OCI-LY1 (cell line): ENCODE data around the gene SLIT3.

ENCODE experiments used
- H2AFZ ChIP-seq: fragments of 200-600 bp; sonication (generic), shearing (Covaris generic); 2 replicates; pipeline ENCODE4 v1.6.0; 2014; ENCODE audit warnings: antibody characterized with exemption, mild to moderate bottlenecking, low read length
- H3F3A ChIP-seq: fragments of 200-600 bp; sonication (generic), shearing (Covaris generic); 2 replicates; pipeline ENCODE4 v1.6.0; 2014; ENCODE audit warnings: mild to moderate bottlenecking, antibody characterized with exemption, low read length, moderate library complexity; ENCODE audit not compliant: insufficient read depth
- H3K27ac ChIP-seq: fragments of 200-600 bp; sonication (generic); 2 replicates; pipeline ENCODE4 v1.5.1; 2014; ENCODE audit warnings: low read length, mixed run types, mild to moderate bottlenecking, low read depth; ENCODE audit not compliant: poor library complexity, severe bottlenecking
- H3K27me3 ChIP-seq: fragments of 200-600 bp; sonication (generic); 2 replicates; pipeline ENCODE4 v1.6.0; 2014; ENCODE audit warnings: antibody characterized with exemption, mild to moderate bottlenecking, low read length, moderate library complexity; ENCODE audit not compliant: insufficient read depth
- H3K36me3 ChIP-seq: fragments of 200-600 bp; sonication (generic); 2 replicates; pipeline ENCODE4 v1.6.1; 2014; ENCODE audit warnings: mild to moderate bottlenecking, antibody characterized with exemption, low read length, moderate library complexity, mixed read lengths; ENCODE audit not compliant: insufficient read depth
- H3K4me1 ChIP-seq: fragments of 200-600 bp; sonication (generic); 2 replicates; pipeline ENCODE4 v1.5.1; 2014; ENCODE audit warnings: mild to moderate bottlenecking, low read length, moderate library complexity; ENCODE audit not compliant: insufficient read depth, severe bottlenecking
- H3K4me2 ChIP-seq: fragments of 200-600 bp; sonication (generic), shearing (Covaris generic); 2 replicates; pipeline ENCODE4 v1.6.1; 2014; ENCODE audit warnings: low read length
- H3K4me3 ChIP-seq: fragments of 200-600 bp; sonication (generic); 2 replicates; pipeline ENCODE4 v1.5.1; 2014; ENCODE audit warnings: low read length, low read depth, mild to moderate bottlenecking, mixed read lengths; ENCODE audit not compliant: poor library complexity, severe bottlenecking
- H3K79me2 ChIP-seq: fragments of 200-600 bp; shearing (Covaris generic); 2 replicates; pipeline ENCODE4 v1.6.1; 2016; ENCODE audit warnings: mixed run types, low read length, mixed read lengths; ENCODE audit not compliant: insufficient read depth
- H3K9ac ChIP-seq: fragments of 200-600 bp; sonication (generic), shearing (Covaris generic); 2 replicates; pipeline ENCODE4 v1.6.1; 2014; ENCODE audit warnings: mild to moderate bottlenecking, low read length, mixed read lengths
- H3K9me2 ChIP-seq: fragments of 200-600 bp; sonication (generic), shearing (Covaris generic); 2 replicates; pipeline ENCODE4 v1.6.1; 2014; ENCODE audit warnings: low read depth, mild to moderate bottlenecking, low read length, mixed read lengths
- H3K9me3 ChIP-seq: fragments of 200-600 bp; shearing (Covaris generic); 2 replicates; pipeline ENCODE4 v1.6.1; 2014; ENCODE audit warnings: low read length, mixed read lengths
- H4K20me1 ChIP-seq: fragments of 200-600 bp; sonication (generic), shearing (Covaris generic); 2 replicates; pipeline ENCODE4 v1.6.0; 2016; ENCODE audit warnings: mild to moderate bottlenecking, low read length; ENCODE audit not compliant: insufficient read depth
- CTCF ChIP-seq: fragments of 200-600 bp; sonication (generic), shearing (Covaris generic); IDR thresholded peaks from 2 replicates; pipeline ENCODE4 v1.5.1; 2017; ENCODE audit warnings: mild to moderate bottlenecking, antibody characterized with exemption, low read length, moderate library complexity, mixed read lengths
- EZH2 ChIP-seq: fragments of 200-600 bp; sonication (generic), shearing (Covaris generic); IDR thresholded peaks from 2 replicates; pipeline ENCODE4 v1.8.0; 2017; ENCODE audit warnings: borderline replicate concordance, mixed run types, mild to moderate bottlenecking, antibody characterized with exemption, low read length, moderate library complexity, mixed read lengths

SLIT3 gene

GRCh38 chr5:169339869-169340268 is 38.9 kb upstream of the SLIT3 start:
- no peak overlapping the region for H3K4me2 ChIP-seq
- no peaks in the 10 kb centered on the region for H4K20me1 ChIP-seq
- H3K9ac ChIP-seq = no peak overlapping the region
- TF ChIP-seq CTCF = no peak
- TF ChIP-seq EZH2 = no peak
- H3K4me1 ChIP-seq = no peaks in the 10 kb centered on the region
- no peaks in the 10 kb centered on the region for H3F3A ChIP-seq
- no peaks in the 10 kb centered on the region for H3K79me2 ChIP-seq
- no peak overlapping the region for H2AFZ ChIP-seq
- no peaks in the 10 kb centered on the region for H3K9me2 ChIP-seq
- H3K27ac ChIP-seq = no peak overlapping the region
- no peaks in the 10 kb centered on the region for H3K36me3 ChIP-seq
- no peaks in the 10 kb centered on the region for H3K9me3 ChIP-seq
- H3K4me3 ChIP-seq = no peak overlapping the region
- H3K27me3 ChIP-seq = no peaks in the 10 kb centered on the region

- no peaks in the 10 kb centered on the region for H3K4me1 ChIP-seq
- TF ChIP-seq CTCF (no peak), EZH2 (no peak)
- no peaks in the 10 kb centered on the region for H4K20me1 ChIP-seq
- no peaks in the 10 kb centered on the region for H3K9me3 ChIP-seq
- no peaks in the 10 kb centered on the region for H3K36me3 ChIP-seq
- H3K79me2 ChIP-seq = no peaks in the 10 kb centered on the region
- no peak overlapping the region for H3K4me3 ChIP-seq
- H3K9me2 ChIP-seq = no peaks in the 10 kb centered on the region
- H3K9ac ChIP-seq = no peak overlapping the region
- no peak overlapping the region for H3K27ac ChIP-seq
- no peak overlapping the region for H3K4me2 ChIP-seq
- H3K27me3 ChIP-seq = no peaks in the 10 kb centered on the region
- no peaks in the 10 kb centered on the region for H3F3A ChIP-seq
- H2AFZ ChIP-seq = no peak overlapping the region
Observed at GRCh38 chr5:169336242-169336641, 35.3 kb upstream of the SLIT3 start.

GRCh38 chr5:169335806-169336205 is 34.9 kb upstream of the SLIT3 start:
- Histone ChIP-seq H3K79me2 (no peaks in the 10 kb centered on the region), H3K9me3 (no peaks in the 10 kb centered on the region), H3K27me3 (no peaks in the 10 kb centered on the region), H3K36me3 (no peaks in the 10 kb centered on the region), H3K4me2 (no peak overlapping the region), H3K4me3 (no peak overlapping the region), H3K9me2 (no peaks in the 10 kb centered on the region), H3K4me1 (no peaks in the 10 kb centered on the region), H3K9ac (no peak overlapping the region), H3F3A (no peaks in the 10 kb centered on the region), H3K27ac (no peak overlapping the region), H2AFZ (no peak overlapping the region), H4K20me1 (no peaks in the 10 kb centered on the region)
- TF ChIP-seq EZH2 (no peak), CTCF (no peak)
